Astrocyte of the cerebellum (primary cell): ENCODE results near the gene OTULINL.

ENCODE experiments used
- DNase-seq: peaks from one replicate; pipeline ENCODE4 v3.0.0-alpha.2; 2011; ENCODE audit warnings: low read depth
- H3K4me3 ChIP-seq: 2 replicates; pipeline ENCODE4 v1.5.1; 2011; ENCODE audit warnings: mild to moderate bottlenecking, low read depth, low read length, moderate library complexity
- CTCF ChIP-seq: IDR thresholded peaks from 2 replicates; pipeline ENCODE4 v1.5.1; 2012; ENCODE audit warnings: low read length, low read depth, moderate library complexity, mild to moderate bottlenecking; ENCODE audit errors: missing control alignments
- in situ Hi-C: cut with HindIII; loops from 2 replicates; pipeline ENCODE4 v1.10.0; 2017; ENCODE audit warnings: low sequenced_read_pairs

Gene OTULINL

GRCh38 chr5:14561741-14562140 is 19.9 kb upstream of the OTULINL start:
- no peak for TF ChIP-seq CTCF
- no peak overlapping the region for H3K4me3 ChIP-seq
- DNase-seq, result no peak
- in situ Hi-C loops, result no loop called here

- no peak overlapping the region for H3K4me3 ChIP-seq
These were observed 13.3 kb upstream of the OTULINL start for GRCh38 chr5:14568333-14568732.

GRCh38 chr5:14569948-14570691 is 11.5 kb upstream of the OTULINL start:
- no peak for DNase-seq
- H3K4me3 ChIP-seq, result no peak overlapping the region
- in situ Hi-C loops, result no loop called here
- no peak for TF ChIP-seq CTCF

More at GRCh38 chr5:14568333-14568732, 13.3 kb upstream of the OTULINL start:
- DNase-seq, result no peak
- in situ Hi-C loops, result no loop called here
- TF ChIP-seq CTCF, result no peak

- TF ChIP-seq CTCF, result no peak
- in situ Hi-C loops, result no loop called here
- DNase-seq, result no peak
- no peak overlapping the region for H3K4me3 ChIP-seq
These were observed 9.7 kb upstream of the OTULINL start for GRCh38 chr5:14571901-14572300.

GRCh38 chr5:14572385-14572784 is 9.2 kb upstream of the OTULINL start:
- no peak for TF ChIP-seq CTCF
- no peak for DNase-seq
- in situ Hi-C loops, result no loop called here
- no peak overlapping the region for H3K4me3 ChIP-seq

GRCh38 chr5:14572836-14573235 is 8.8 kb upstream of the OTULINL start:
- H3K4me3 ChIP-seq, result no peak overlapping the region
- TF ChIP-seq CTCF, result no peak
- in situ Hi-C loops, result no loop called here
- DNase-seq, result no peak
